Mesendoderm (in vitro differentiated cells): Measurements from ENCODE around the gene ESRRA.
"Not testable (repeated sequence)": the region's sequence is repeated elsewhere in the genome, so short reads cannot be mapped to it uniquely, and the experiment has no call there.

Source experiments
- DNase-seq: peaks from one replicate; pipeline ENCODE4 v3.0.0; 2013
- H2AK5ac ChIP-seq: 2 replicates; pipeline ENCODE4 v1.6.1; 2013; ENCODE audit warnings: low read length, inconsistent platforms
- H2BK120ac ChIP-seq: 2 replicates; pipeline ENCODE4 v1.6.1; 2013; ENCODE audit warnings: low read depth, mild to moderate bottlenecking, low read length, moderate library complexity, mixed read lengths
- H2BK15ac ChIP-seq: replicated peaks from 2 replicates; pipeline ENCODE4 v1.6.1; 2013; ENCODE audit warnings: low read depth, mild to moderate bottlenecking, moderate library complexity
- H2BK5ac ChIP-seq: 2 replicates; pipeline ENCODE4 v1.6.1; 2013; ENCODE audit warnings: low read length, inconsistent platforms
- H3K18ac ChIP-seq: 2 replicates; pipeline ENCODE4 v1.6.1; 2013; ENCODE audit warnings: mild to moderate bottlenecking, low read length, mixed read lengths
- H3K23ac ChIP-seq: one replicate; pipeline ENCODE4 v1.6.1; 2013; ENCODE audit warnings: low read length
- H3K27ac ChIP-seq: 2 replicates; pipeline ENCODE4 v1.5.1; 2013; ENCODE audit warnings: low read depth, mild to moderate bottlenecking, inconsistent platforms, low read length, moderate library complexity
- H3K27me3 ChIP-seq: 2 replicates; pipeline ENCODE4 v1.6.1; 2013; ENCODE audit warnings: low read length, control low read depth, mild to moderate bottlenecking, inconsistent platforms; ENCODE audit not compliant: insufficient read depth, poor library complexity
- H3K36me3 ChIP-seq: 2 replicates; pipeline ENCODE4 v1.6.1; 2013; ENCODE audit warnings: low read length, inconsistent platforms; ENCODE audit not compliant: control insufficient read depth, insufficient read depth
- H3K4ac ChIP-seq: one replicate; pipeline ENCODE4 v1.6.1; 2013; ENCODE audit warnings: low read depth, mild to moderate bottlenecking, low read length, moderate library complexity
- H3K4me1 ChIP-seq: 2 replicates; pipeline ENCODE4 v1.6.1; 2013; ENCODE audit warnings: low read depth, low read length, inconsistent platforms; ENCODE audit not compliant: control insufficient read depth
- H3K4me2 ChIP-seq: 2 replicates; pipeline ENCODE4 v1.6.1; 2013; ENCODE audit warnings: low read length
- H3K4me3 ChIP-seq: 2 replicates; pipeline ENCODE4 v1.5.1; 2013; ENCODE audit warnings: mild to moderate bottlenecking, low read length
- H3K56ac ChIP-seq: one replicate; pipeline ENCODE4 v1.6.1; 2013; ENCODE audit warnings: low read length
- H3K79me1 ChIP-seq: 2 replicates; pipeline ENCODE4 v1.6.1; 2013; ENCODE audit warnings: low read length, inconsistent platforms
- H3K79me2 ChIP-seq: 2 replicates; pipeline ENCODE4 v1.6.1; 2013; ENCODE audit warnings: mild to moderate bottlenecking, low read length; ENCODE audit not compliant: control insufficient read depth, insufficient read depth
- H3K9ac ChIP-seq: 2 replicates; pipeline ENCODE4 v1.6.1; 2013; ENCODE audit warnings: low read length, inconsistent platforms
- H4K5ac ChIP-seq: one replicate; pipeline ENCODE4 v1.6.1; 2013; ENCODE audit warnings: low read length
- H4K8ac ChIP-seq: one replicate; pipeline ENCODE4 v1.6.1; 2013; ENCODE audit warnings: low read depth, mild to moderate bottlenecking, control low read depth, low read length, moderate library complexity
- WGBS: extraction: QIAGEN DNeasy Blood & Tissue Kit; methylation state at CpG from one replicate; pipeline ENCODE4 v1.1.7; 2013; ENCODE audit warnings: low lambda C conversion rate, missing lambda C conversion rate; ENCODE audit not compliant: insufficient coverage; ENCODE audit errors: extremely low coverage; 5-methylcytosine and 5-hydroxymethylcytosine counted together

Gene ESRRA

DNA sequence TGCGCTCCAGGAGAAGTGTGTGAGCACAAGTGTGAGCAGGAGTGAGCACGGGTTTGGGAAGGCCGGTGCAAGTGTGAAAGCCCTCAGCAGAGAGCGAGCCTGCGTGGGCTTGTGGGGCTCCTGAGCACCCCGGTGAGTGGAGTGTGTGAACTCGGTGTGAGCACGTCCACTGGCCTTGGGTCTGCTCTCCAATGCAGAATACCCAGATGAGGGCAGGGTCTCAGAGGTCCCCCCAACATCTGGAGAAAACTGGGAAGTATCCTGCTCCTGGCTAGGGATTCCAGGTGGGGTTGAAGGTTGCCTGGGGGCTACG, 1.2 kb downstream of the ESRRA start:
- H4K8ac ChIP-seq: no peak overlapping the region
- H3K18ac ChIP-seq: no peak overlapping the region
- H2BK5ac ChIP-seq: peak overlapping the region; percentile 44
- H2BK15ac ChIP-seq: no peak overlapping the region
- no peaks in the 10 kb centered on the region for H3K36me3 ChIP-seq
- H3K4ac ChIP-seq: no peak overlapping the region
- no peak overlapping the region for H3K27ac ChIP-seq
- peak overlapping the region; percentile 64 for H3K4me2 ChIP-seq
- peak overlapping the region; percentile 89 for H3K56ac ChIP-seq
- H2BK120ac ChIP-seq: no peak overlapping the region
- H3K4me3 ChIP-seq: peak overlapping the region; percentile 79
- no peaks in the 10 kb centered on the region for H3K27me3 ChIP-seq
- peaks cover 4% of the 10 kb centered on the region for H3K4me1 ChIP-seq
- peaks cover 7% of the 10 kb centered on the region for H3K79me2 ChIP-seq
- no CpG with 5 or more reads among the region's 9 CpGs for WGBS
- no peak overlapping the region for H4K5ac ChIP-seq
- H3K23ac ChIP-seq: peak overlapping the region; percentile 90
- H3K79me1 ChIP-seq: peaks cover 9% of the 10 kb centered on the region
- peak overlapping the region; percentile 95 for H2AK5ac ChIP-seq
- no peak for DNase-seq
- peak overlapping the region; percentile 86 for H3K9ac ChIP-seq

DNA sequence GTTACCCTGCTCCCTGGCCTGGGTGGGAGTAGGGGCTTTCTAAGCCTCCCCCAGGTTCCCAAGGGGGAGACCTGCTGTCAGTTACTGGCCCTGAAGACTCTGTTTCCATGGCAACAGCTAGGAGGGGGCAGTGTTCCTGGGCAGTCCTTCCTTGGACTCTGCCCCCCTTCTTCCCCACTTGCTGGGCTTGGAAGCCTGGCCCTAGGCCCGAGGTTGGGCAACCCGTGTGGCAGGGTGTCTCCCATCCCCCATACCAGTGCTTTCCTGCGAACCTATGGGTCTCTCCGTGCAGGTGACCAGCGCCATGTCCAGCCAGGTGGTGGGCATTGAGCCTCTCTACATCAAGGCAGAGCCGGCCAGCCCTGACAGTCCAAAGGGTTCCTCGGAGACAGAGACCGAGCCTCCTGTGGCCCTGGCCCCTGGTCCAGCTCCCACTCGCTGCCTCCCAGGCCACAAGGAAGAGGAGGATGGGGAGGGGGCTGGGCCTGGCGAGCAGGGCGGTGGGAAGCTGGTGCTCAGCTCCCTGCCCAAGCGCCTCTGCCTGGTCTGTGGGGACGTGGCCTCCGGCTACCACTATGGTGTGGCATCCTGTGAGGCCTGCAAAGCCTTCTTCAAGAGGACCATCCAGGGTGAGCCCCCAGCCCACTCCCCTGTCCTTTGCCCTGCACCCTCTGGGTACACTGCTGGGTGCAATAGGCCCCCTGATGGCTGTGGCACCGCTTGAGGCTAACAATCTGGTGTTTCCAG, 1.7 kb downstream of the ESRRA start:
- H2AK5ac ChIP-seq: peak overlapping the region; percentile 95
- H3K4me1 ChIP-seq: peaks cover 4% of the 10 kb centered on the region
- H3K56ac ChIP-seq: peak overlapping the region; percentile 89
- H3K79me1 ChIP-seq: peaks cover 9% of the 10 kb centered on the region
- no peak for DNase-seq
- H3K4me3 ChIP-seq: no peak overlapping the region
- H3K4me2 ChIP-seq: peak overlapping the region; percentile 64
- H3K36me3 ChIP-seq: no peaks in the 10 kb centered on the region
- H3K23ac ChIP-seq: peak overlapping the region; percentile 90
- peaks cover 7% of the 10 kb centered on the region for H3K79me2 ChIP-seq
- peak overlapping the region; percentile 86 for H3K9ac ChIP-seq
- H3K18ac ChIP-seq: no peak overlapping the region
- H2BK15ac ChIP-seq: no peak overlapping the region
- no peak overlapping the region for H2BK120ac ChIP-seq
- H3K4ac ChIP-seq: no peak overlapping the region
- H3K27ac ChIP-seq: no peak overlapping the region
- no peak overlapping the region for H4K8ac ChIP-seq
- WGBS: no CpG with 5 or more reads among the region's 15 CpGs
- H3K27me3 ChIP-seq: no peaks in the 10 kb centered on the region
- H2BK5ac ChIP-seq: no peak overlapping the region
- H4K5ac ChIP-seq: no peak overlapping the region

DNA sequence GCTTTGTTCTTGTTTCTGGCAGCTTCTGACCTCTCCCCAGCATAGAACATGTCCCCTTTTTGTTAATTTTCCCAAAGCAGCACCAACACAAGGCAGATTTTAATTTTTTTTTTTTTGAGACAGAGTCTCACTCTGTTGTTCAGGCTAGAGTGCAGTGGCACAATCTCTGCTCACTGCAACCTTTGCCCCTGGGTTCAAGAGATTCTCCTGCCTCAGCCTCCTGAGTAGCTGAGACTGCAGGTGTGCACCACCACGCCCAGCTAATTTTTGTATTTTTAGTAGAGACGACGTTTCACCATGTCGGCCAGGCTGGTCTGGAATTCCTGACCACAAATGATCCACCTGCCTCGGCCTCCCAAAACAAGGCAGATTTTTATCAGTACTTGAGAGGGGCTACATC, 2.5 kb downstream of the ESRRA start:
- H2BK5ac ChIP-seq, H3K79me2 ChIP-seq, DNase-seq, H4K8ac ChIP-seq, H3K23ac ChIP-seq, H3K27me3 ChIP-seq, H2AK5ac ChIP-seq, H3K27ac ChIP-seq, H3K4me2 ChIP-seq, H2BK120ac ChIP-seq, H3K4me3 ChIP-seq, H3K79me1 ChIP-seq, H3K4me1 ChIP-seq, H3K9ac ChIP-seq, H3K18ac ChIP-seq, H3K36me3 ChIP-seq, H3K56ac ChIP-seq, H3K4ac ChIP-seq, H2BK15ac ChIP-seq, H4K5ac ChIP-seq: not testable (repeated sequence)
- no CpG with 5 or more reads among the region's 5 CpGs for WGBS

DNA sequence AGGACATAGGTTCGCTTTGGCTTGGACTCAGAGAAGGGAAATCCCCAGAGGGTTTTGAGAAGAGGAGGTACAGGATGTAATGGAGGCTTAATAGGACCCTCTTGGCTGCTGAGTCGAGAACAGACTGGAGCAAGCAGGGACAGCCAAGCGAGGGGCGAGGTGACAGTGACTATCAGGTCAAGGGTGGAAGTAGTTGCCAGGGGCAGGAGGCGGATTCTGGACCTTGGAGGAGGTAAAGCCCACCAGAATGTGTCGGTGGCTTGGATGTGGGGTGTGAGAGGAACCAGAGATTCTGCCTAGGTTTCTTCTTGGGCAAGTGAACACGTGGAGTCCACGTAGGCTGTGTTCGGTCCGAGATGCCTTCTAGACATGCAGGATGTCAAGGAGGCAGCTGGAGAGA, 7.6 kb downstream of the ESRRA start:
- no peak overlapping the region for H4K8ac ChIP-seq
- no peak overlapping the region for H3K4me2 ChIP-seq
- no peak overlapping the region for H4K5ac ChIP-seq
- H2BK120ac ChIP-seq: no peak overlapping the region
- no peaks in the 10 kb centered on the region for H3K36me3 ChIP-seq
- no peak overlapping the region for H3K27ac ChIP-seq
- H2BK15ac ChIP-seq: no peak overlapping the region
- H3K9ac ChIP-seq: no peak overlapping the region
- no peak overlapping the region for H3K56ac ChIP-seq
- no peak overlapping the region for H3K18ac ChIP-seq
- H3K27me3 ChIP-seq: no peaks in the 10 kb centered on the region
- H2BK5ac ChIP-seq: no peak overlapping the region
- H3K79me2 ChIP-seq: peaks cover 4% of the 10 kb centered on the region
- no peak overlapping the region for H2AK5ac ChIP-seq
- H3K23ac ChIP-seq: no peak overlapping the region
- H3K4ac ChIP-seq: no peak overlapping the region
- H3K4me1 ChIP-seq: no peaks in the 10 kb centered on the region
- no CpG with 5 or more reads among the region's 10 CpGs for WGBS
- no peak overlapping the region for H3K4me3 ChIP-seq
- no peak for DNase-seq
- no peaks in the 10 kb centered on the region for H3K79me1 ChIP-seq

DNA sequence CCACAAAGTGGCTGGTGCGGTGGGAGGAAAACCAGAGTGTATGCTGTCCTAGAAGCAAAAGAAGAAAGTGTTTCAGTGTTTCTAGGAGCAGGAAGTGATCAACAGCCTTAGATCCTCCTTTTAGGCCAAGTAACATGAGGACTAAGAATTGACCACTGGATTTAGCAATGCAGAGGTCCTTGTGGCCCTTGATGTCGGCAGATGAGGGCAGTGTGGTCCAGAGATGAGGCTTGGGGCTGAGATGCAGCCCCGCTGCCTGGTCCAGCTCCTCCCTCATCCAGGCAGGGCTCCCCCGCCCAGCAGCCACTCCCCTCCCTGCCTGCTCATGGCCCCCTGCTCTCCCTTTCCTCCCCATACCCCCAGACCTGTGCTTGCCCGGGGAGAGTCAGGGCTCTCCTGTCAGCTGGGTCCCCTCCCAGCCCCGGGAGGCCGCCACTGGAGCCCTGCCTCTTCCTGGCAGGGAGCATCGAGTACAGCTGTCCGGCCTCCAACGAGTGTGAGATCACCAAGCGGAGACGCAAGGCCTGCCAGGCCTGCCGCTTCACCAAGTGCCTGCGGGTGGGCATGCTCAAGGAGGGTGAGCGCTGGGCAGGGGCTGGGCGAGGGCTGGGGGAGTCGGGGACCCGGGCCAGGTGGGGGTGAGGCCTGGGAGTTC, 8.3 kb downstream of the ESRRA start:
- Histone ChIP-seq H3K4me1 (no peaks in the 10 kb centered on the region), H3K27ac (no peak overlapping the region), H4K8ac (no peak overlapping the region), H3K4me3 (no peak overlapping the region), H3K18ac (no peak overlapping the region), H3K9ac (no peak overlapping the region), H3K36me3 (no peaks in the 10 kb centered on the region), H3K27me3 (no peaks in the 10 kb centered on the region), H3K79me1 (no peaks in the 10 kb centered on the region), H3K79me2 (peaks cover 4% of the 10 kb centered on the region), H3K4ac (no peak overlapping the region), H2BK15ac (no peak overlapping the region), H2BK120ac (no peak overlapping the region), H3K4me2 (no peak overlapping the region), H4K5ac (no peak overlapping the region), H2AK5ac (no peak overlapping the region), H3K23ac (no peak overlapping the region), H2BK5ac (no peak overlapping the region), H3K56ac (no peak overlapping the region)
- no CpG with 5 or more reads among the region's 18 CpGs for WGBS
- DNase-seq: no peak
